Natural killer cell (primary cell): ENCODE measurements around the gene COIL. TPM values are rescaled to one million over a fixed set of nuclear protein-coding genes. Genes with fewer than 3 reads are reported as not detected.

Experiments used
- ATAC-seq, 3 donors: fragments of 150-1000 bp in 2 of 3; fragments of 200-7000 bp in 1 of 3; cut with Tn5 transposase; 1 replicate in 1 of 3; 2 replicates in 2 of 3; pipeline ENCODE4 v1.10.0; 2021; ENCODE audit warnings: mild to moderate bottlenecking in 2 of 3, moderate library complexity in 2 of 3
- DNase-seq, 2 donors: peaks; one replicate each; pipeline versions ENCODE4 v3.0.0 to v3.0.0-alpha.2; 2013 to 2021; ENCODE audit warnings: mixed read lengths in 1 of 2
- H3K27ac ChIP-seq: one replicate; pipeline ENCODE4 v1.5.1; 2013; ENCODE audit warnings: mild to moderate bottlenecking, low read length
- H3K27me3 ChIP-seq: one replicate; pipeline ENCODE4 v1.6.1; 2013; ENCODE audit warnings: low read length; ENCODE audit not compliant: control insufficient read depth, insufficient read depth
- H3K36me3 ChIP-seq: one replicate; pipeline ENCODE4 v1.6.1; 2013; ENCODE audit warnings: low read length; ENCODE audit not compliant: control insufficient read depth, insufficient read depth
- H3K4me1 ChIP-seq: one replicate; pipeline ENCODE4 v1.6.1; 2013; ENCODE audit warnings: low read length; ENCODE audit not compliant: control insufficient read depth, insufficient read depth
- H3K4me3 ChIP-seq: one replicate; pipeline ENCODE4 v1.5.1; 2013; ENCODE audit warnings: low read length
- H3K9me3 ChIP-seq: one replicate; pipeline ENCODE4 v1.6.1; 2013; ENCODE audit warnings: low read length; ENCODE audit not compliant: control insufficient read depth, insufficient read depth
- H3K27ac Mint-ChIP-seq, 2 donors: one replicate each; pipeline ENCODE4 v1.8.0; 2022; ENCODE audit warnings: mild to moderate bottlenecking in 2 of 2, mixed read lengths in 2 of 2, moderate library complexity in 1 of 2
- H3K27me3 Mint-ChIP-seq, 2 donors: one replicate each; pipeline ENCODE4 v1.8.0; 2022; ENCODE audit warnings: low read depth in 2 of 2, mixed read lengths in 2 of 2
- H3K36me3 Mint-ChIP-seq: one replicate; pipeline ENCODE4 v1.8.0; 2022; ENCODE audit warnings: mixed read lengths
- H3K4me1 Mint-ChIP-seq, 2 donors: one replicate each; pipeline ENCODE4 v1.8.0; 2022; ENCODE audit warnings: mixed read lengths in 2 of 2
- H3K4me3 Mint-ChIP-seq: one replicate; pipeline ENCODE4 v1.8.0; 2022; ENCODE audit warnings: mild to moderate bottlenecking, moderate library complexity, mixed read lengths
- H3K9me3 Mint-ChIP-seq, 2 donors: one replicate each; pipeline ENCODE4 v1.8.0; 2022; ENCODE audit warnings: mixed read lengths in 2 of 2
- WGBS: methylation state at CpG from one replicate; pipeline ENCODE4 v1.1.7; 2013; ENCODE audit warnings: missing lambda C conversion rate; ENCODE audit not compliant: insufficient coverage; 5-methylcytosine and 5-hydroxymethylcytosine counted together
- intact Hi-C: fragments of 100-400 bp; cut with micrococcal nuclease; formaldehyde crosslinking; loops from one replicate; pipeline ENCODE4 v1.14.2; 2022
- total RNA-seq, 4 donors: library from RNA; stranded (reverse); fragments of 120-200 nt in 1 of 4; gene quantifications; one replicate each; pipeline versions ENCODE4 v1.2.3 to v1.2.4, GENCODE V29; 2013 to 2022
- TF ChIP-seq, protein P1 (sequence below): fragments of 200-600 bp; IDR thresholded peaks from one replicate; pipeline ENCODE4 v1.8.0; 2022; ENCODE audit warnings: antibody characterized with exemption

The COIL gene
- total RNA-seq, 3 donors from 2014 or later (not counting 1 experiment from before 2014, with no cell fraction given): 18.6 to 23.8 (median 20.6) TPM

DNA sequence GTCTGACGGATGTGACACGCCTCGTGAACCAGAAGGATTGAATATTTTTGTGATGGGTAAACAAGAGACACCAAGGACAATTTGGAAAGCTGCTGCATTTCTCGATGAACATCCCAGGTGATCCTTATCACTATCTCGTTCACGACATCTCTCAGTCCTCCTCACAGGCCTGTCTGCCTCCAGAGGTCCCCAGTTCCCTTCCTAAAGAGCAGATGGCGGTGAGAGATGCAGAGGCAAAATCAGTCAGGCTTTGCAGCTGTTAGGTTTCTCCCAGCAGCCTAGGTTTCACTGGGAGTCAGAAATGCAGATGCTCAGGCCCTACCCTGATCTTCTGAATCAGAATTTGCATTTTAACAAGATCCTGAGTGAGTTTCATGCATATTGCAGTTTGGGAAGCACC lies 40.7 kb upstream of the COIL start:
- TF ChIP-seq, protein P1, sequence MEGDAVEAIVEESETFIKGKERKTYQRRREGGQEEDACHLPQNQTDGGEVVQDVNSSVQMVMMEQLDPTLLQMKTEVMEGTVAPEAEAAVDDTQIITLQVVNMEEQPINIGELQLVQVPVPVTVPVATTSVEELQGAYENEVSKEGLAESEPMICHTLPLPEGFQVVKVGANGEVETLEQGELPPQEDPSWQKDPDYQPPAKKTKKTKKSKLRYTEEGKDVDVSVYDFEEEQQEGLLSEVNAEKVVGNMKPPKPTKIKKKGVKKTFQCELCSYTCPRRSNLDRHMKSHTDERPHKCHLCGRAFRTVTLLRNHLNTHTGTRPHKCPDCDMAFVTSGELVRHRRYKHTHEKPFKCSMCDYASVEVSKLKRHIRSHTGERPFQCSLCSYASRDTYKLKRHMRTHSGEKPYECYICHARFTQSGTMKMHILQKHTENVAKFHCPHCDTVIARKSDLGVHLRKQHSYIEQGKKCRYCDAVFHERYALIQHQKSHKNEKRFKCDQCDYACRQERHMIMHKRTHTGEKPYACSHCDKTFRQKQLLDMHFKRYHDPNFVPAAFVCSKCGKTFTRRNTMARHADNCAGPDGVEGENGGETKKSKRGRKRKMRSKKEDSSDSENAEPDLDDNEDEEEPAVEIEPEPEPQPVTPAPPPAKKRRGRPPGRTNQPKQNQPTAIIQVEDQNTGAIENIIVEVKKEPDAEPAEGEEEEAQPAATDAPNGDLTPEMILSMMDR: no peak
- intact Hi-C loops: no loop called here
- Mint-ChIP-seq H3K27ac (no peak overlapping the region), H3K36me3 (peaks cover 6% of the 10 kb centered on the region), H3K4me1 (peaks cover 17 to 31% of the 10 kb centered on the region in 2 donors), H3K4me3 (no peak overlapping the region), H3K9me3 (no peaks in the 10 kb centered on the region), H3K27me3 (no peaks in the 10 kb centered on the region)
- Histone ChIP-seq H3K9me3 (no peaks in the 10 kb centered on the region), H3K27me3 (no peaks in the 10 kb centered on the region), H3K4me1 (peaks cover 18% of the 10 kb centered on the region), H3K27ac (no peak overlapping the region), H3K36me3 (peaks cover 14% of the 10 kb centered on the region), H3K4me3 (no peak overlapping the region)
- DNase-seq (no peak), ATAC-seq (no peak)
- WGBS: 99% methylated on average over 7 of the region's 7 CpGs

DNA sequence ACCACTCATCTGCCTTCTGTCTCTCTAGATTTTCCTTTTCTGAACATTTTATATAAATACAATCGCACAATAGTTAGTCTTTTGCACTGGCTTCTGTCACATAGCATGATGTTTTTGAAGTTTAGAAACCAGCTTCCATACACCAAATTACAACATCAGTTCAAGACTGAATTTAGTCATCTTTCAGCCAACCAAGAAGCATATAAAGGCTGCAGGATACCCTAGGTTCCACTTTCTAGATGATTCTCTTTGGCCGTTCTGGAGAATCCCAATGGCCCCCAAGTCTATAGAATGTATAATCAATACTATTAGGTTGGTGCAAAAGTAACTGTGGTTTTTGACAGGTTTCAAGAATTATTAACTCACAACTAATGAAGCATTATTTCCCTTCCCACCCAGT lies 36.5 kb upstream of the COIL start:
- no peaks in the 10 kb centered on the region for H3K9me3 ChIP-seq
- ATAC-seq: no peak
- no peak for DNase-seq
- Mint-ChIP-seq H3K4me1 (no peaks in the 10 kb centered on the region), H3K27me3 (no peaks in the 10 kb centered on the region), H3K4me3 (no peak overlapping the region), H3K9me3 (no peaks in the 10 kb centered on the region), H3K36me3 (peaks cover 6% of the 10 kb centered on the region), H3K27ac (no peak overlapping the region)
- no peaks in the 10 kb centered on the region for H3K27me3 ChIP-seq
- WGBS: 90% methylated on average over 1 of the region's 2 CpGs
- no peaks in the 10 kb centered on the region for H3K4me1 ChIP-seq
- H3K27ac ChIP-seq: no peak overlapping the region
- no peak overlapping the region for H3K4me3 ChIP-seq
- intact Hi-C loops: no loop called here
- peaks cover 23% of the 10 kb centered on the region for H3K36me3 ChIP-seq
- TF ChIP-seq, protein P1: no peak

DNA sequence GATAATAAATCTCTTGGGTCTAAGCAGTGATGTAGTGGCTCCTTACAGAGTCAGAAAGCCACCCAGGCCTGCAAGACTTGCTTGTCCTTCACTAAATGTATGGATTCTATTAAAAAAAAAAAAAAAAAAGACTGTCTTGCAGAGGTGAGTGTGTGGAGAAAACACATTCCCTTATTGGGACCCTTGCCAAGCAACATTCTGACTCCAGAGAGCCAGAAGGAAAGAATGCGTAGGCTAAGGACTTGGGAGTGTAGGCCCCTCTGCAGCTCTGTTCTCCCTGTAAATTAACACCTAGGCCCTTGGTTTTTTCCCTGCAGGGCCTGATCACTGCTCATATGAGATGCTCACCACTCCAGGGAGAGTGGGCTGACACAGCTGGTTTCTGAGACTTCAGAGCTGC lies 34.9 kb upstream of the COIL start:
- Mint-ChIP-seq H3K4me1 (no peaks in the 10 kb centered on the region), H3K9me3 (no peaks in the 10 kb centered on the region), H3K27ac (no peak overlapping the region), H3K27me3 (no peaks in the 10 kb centered on the region), H3K36me3 (peaks cover 6% of the 10 kb centered on the region), H3K4me3 (no peak overlapping the region)
- Histone ChIP-seq H3K36me3 (peaks cover 23% of the 10 kb centered on the region), H3K4me1 (no peaks in the 10 kb centered on the region), H3K9me3 (no peaks in the 10 kb centered on the region), H3K27me3 (no peaks in the 10 kb centered on the region), H3K4me3 (no peak overlapping the region), H3K27ac (no peak overlapping the region)
- TF ChIP-seq, protein P1: no peak
- DNase-seq: no peak
- no peak for ATAC-seq
- intact Hi-C loops: no loop called here
- 94% methylated on average over 1 of the region's 1 CpG for WGBS

DNA sequence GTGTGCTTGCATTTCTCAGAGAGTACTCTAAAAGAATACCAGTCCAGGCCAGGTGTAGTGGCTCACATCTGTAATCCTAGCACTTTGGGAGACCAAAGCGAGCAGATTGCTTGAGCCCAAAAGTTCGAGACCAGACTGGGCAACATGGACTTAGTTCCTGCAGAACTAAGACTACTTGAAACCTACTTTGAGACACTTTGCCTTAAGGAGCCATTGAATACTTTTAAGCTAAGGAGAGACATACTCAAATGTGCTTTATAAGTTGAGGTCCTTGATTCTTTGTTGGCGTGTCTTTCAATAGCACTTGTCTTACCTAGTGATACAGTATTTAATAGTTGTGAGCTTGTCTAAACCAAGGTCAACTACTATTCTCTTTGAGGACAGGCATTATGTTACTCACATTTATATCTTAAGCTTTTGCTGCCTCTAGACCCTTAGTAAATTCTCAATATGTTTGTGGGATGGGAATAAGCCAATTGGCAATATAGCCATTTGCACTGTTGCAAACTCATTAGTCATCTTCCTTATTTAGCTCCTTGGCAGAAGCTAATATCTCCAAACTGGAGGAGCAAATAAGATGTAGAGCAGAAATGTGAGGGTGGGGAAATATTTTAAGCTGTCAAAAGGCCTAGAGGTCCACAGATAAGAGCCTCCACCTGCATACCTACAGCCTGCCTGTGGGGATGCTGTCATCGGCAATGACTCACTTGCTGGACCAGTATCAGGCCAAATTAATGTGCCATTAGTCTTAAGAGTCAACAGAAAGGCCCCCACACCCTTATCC lies 33.4 kb upstream of the COIL start:
- TF ChIP-seq, protein P1: no peak
- H3K4me3 ChIP-seq: no peak overlapping the region
- no peaks in the 10 kb centered on the region for H3K4me1 ChIP-seq
- no peaks in the 10 kb centered on the region for H3K4me1 Mint-ChIP-seq
- peaks cover 6% of the 10 kb centered on the region for H3K36me3 Mint-ChIP-seq
- no peak overlapping the region for H3K27ac ChIP-seq
- WGBS: 100% methylated on average over 4 of the region's 4 CpGs
- no peak overlapping the region for H3K4me3 Mint-ChIP-seq
- no peaks in the 10 kb centered on the region for H3K9me3 Mint-ChIP-seq
- intact Hi-C loops: no loop called here
- ATAC-seq: no peak
- no peaks in the 10 kb centered on the region for H3K27me3 Mint-ChIP-seq
- no peak for DNase-seq
- no peaks in the 10 kb centered on the region for H3K9me3 ChIP-seq
- H3K27ac Mint-ChIP-seq: no peak overlapping the region
- H3K36me3 ChIP-seq: peaks cover 23% of the 10 kb centered on the region
- no peaks in the 10 kb centered on the region for H3K27me3 ChIP-seq
